Right renal pelvis (tissue), 4 donors: ENCODE results near the gene CLCN1. TPM values are rescaled to one million over a fixed set of nuclear protein-coding genes. Genes with fewer than 3 reads are reported as not detected.
"Not testable (repeated sequence)": the region's sequence is repeated elsewhere in the genome, so short reads cannot be mapped to it uniquely, and the experiment has no call there.

ENCODE experiments used
- DNase-seq, 4 donors: peaks; one replicate each; pipeline ENCODE4 v3.0.0-alpha.2; 2013; ENCODE audit warnings: low read depth in 4 of 4, low spot score in 3 of 4, missing footprints in 1 of 4
- polyA plus RNA-seq, 4 donors: library from polyadenylated mRNA; unstranded; fragments of 120-200 nt; gene quantifications; one replicate each; pipeline ENCODE4 v1.2.1, GENCODE V29; 2013; ENCODE audit not compliant: insufficient read length in 4 of 4

The CLCN1 gene
- under 1 TPM; 0.11 to 0.21 (median 0.17) TPM for polyA plus RNA-seq

GRCh38 chr7:143315776-143316175, at the start of gene CLCN1:
CLCN1 (plus strand) TSS chr7:143316111; CDS start chr7:143316213, 102 bp downstream.
- DNase-seq: no peak

- no peak for DNase-seq
Observed at GRCh38 chr7:143269251-143269650, 46.7 kb upstream of the CLCN1 start.

DNA sequence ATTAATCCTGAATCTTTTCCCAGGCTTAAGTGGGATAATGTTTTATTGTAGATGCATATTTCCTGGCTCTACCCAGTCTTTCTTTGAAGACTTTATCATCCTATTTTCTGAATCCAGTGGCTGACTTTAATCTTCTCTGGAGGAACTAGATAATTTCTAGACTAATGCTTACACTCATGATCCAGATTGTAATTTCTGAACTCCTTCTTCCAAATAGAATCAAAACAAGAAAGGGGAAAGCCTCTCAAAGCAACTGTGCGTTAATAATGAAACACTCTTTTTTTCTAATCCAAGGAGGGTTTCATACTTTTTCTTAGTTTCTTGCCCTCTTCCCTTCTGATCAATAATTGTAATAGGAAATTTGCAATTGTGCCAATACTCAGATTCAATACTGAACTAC, 44.7 kb upstream of the CLCN1 start:
- no peak for DNase-seq

DNA sequence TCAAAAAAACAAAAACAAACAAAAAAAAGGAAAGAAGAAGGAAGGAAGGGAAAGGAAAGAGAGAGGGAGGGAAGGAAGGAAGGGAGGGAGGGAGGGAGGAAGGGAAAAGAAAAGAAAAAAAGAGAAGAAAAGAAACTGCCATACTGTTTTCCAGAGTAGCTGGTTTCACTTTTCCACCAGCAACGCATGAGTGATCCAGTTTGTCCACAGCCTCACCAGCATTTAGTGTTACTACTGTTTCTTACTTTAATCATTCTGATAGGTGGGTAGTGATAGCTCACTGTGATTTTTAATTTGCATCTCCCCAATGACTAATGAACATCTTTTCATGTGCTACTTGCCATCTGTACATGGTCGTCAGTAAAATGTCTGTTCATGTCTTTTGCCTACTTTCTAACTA, 43.0 kb upstream of the CLCN1 start:
- no peak for DNase-seq

- DNase-seq: no peak
Observed at GRCh38 chr7:143279186-143280098, 36.5 kb upstream of the CLCN1 start.

GRCh38 chr7:143280160-143280559, 35.8 kb upstream of the CLCN1 start:
- DNase-seq: no peak

GRCh38 chr7:143280566-143280965, 35.3 kb upstream of the CLCN1 start:
- DNase-seq: no peak

- no peak for DNase-seq
Observed at GRCh38 chr7:143281529-143281928, 34.4 kb upstream of the CLCN1 start.

GRCh38 chr7:143282124-143282523, 33.8 kb upstream of the CLCN1 start:
- no peak for DNase-seq

- no peak for DNase-seq
Observed at GRCh38 chr7:143283381-143283780, 32.5 kb upstream of the CLCN1 start.

DNA sequence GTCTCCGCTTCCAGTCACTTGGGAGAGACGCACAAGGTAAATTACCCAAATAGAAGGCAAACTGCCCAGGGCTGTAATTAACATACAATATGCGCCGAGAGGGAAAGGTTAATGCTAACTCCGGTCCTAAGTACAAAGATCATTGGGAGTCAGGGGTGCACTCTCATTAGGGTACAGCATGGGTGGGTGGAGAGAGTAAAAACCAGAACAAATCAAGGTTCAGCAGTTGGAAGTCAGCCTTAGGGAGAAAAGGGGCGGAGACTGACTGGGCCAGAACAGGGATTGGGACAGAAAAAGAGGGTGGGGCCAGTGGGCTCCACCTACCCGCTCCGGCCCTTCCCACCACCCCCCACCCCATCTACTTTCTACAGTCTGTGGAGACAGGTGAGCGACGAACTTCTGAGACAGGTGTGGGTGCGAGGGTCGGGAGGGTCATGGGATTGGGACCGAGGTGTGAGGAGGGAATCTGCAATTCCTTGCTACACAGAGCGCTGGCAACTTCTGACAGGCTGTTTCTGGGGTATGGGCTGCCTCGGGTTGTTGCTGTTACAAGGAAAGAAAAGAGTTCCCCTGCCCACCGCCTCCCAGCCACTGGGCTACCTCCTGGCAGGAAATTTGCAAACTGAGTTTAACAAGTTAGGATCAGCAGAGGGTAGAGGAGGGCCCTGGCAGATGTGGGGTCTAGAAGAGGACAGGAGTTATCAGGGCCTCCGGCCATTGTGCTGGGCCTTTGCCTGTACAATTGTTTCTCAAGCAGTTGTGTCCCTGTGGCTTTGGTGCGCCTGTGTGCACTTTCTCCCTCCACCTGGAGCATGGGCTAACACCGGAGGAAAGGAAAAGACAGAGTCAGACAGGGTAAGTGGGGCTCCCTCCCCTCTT, 31.1 kb upstream of the CLCN1 start, which contains the start of gene TMEM139:
TMEM139 (plus strand) TSS at position 368 of the 879 bp plus-strand sequence. CDS start 1,000 bp downstream, outside the sequence.
- DNase-seq: peak in 1 of 4 donors; percentile 63

GRCh38 chr7:143285470-143285778, 30.5 kb upstream of the CLCN1 start:
- no peak for DNase-seq

DNA sequence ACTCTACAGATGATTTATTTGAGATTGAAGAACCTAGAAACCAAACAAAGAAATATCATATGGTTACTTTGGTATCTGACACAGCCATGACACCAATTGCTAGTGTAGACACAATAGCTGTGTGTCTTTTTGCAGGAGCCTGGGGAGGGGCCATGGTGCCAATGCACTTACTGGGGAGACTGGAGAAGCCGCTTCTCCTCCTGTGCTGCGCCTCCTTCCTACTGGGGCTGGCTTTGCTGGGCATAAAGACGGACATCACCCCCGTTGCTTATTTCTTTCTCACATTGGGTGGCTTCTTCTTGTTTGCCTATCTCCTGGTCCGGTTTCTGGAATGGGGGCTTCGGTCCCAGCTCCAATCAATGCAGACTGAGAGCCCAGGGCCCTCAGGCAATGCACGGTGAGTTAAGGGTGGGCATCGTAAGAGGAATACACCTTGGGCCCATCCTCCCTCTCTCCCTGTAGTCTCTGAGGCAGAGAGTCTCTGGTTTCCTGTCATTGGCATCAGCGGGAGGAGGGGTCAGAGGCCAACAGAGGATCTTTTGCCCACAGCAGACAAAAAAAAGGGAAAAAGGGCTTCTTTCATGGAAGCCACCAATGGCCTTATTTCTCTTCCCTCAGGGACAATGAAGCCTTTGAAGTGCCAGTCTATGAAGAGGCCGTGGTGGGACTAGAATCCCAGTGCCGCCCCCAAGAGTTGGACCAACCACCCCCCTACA, 29.9 kb upstream of the CLCN1 start:
- DNase-seq: no peak

- no peak for DNase-seq
Observed at GRCh38 chr7:143286522-143286890, 29.4 kb upstream of the CLCN1 start.

DNA sequence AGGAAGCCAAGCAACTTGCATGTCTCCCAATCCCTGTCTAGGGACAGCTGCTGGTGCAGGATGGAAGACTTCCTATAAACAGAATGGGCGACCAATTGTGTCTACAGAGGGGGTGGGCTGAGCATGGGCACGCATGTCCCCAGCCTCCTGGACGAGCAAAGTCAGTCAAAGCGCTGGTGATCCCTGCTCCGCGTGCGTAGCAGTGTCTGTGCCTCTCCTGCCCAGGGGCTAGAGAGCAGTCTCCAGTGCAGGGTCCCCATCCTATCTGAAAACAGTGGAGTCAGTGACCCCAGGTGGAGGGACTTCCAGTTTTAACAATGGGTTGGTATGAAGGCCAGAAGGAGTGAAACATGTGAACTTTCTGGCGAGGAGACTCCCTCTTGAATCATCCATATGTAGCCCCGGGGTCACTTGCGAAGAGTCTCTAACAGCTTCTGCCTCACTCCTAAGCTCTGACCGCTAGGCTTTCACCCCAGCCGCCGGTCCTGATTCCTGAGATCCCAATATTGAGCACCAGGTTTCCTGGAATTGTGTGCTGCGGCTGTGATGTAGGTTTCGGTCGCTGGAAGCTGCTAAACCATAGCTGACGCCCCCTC, 28.5 kb upstream of the CLCN1 start:
- no peak for DNase-seq

DNA sequence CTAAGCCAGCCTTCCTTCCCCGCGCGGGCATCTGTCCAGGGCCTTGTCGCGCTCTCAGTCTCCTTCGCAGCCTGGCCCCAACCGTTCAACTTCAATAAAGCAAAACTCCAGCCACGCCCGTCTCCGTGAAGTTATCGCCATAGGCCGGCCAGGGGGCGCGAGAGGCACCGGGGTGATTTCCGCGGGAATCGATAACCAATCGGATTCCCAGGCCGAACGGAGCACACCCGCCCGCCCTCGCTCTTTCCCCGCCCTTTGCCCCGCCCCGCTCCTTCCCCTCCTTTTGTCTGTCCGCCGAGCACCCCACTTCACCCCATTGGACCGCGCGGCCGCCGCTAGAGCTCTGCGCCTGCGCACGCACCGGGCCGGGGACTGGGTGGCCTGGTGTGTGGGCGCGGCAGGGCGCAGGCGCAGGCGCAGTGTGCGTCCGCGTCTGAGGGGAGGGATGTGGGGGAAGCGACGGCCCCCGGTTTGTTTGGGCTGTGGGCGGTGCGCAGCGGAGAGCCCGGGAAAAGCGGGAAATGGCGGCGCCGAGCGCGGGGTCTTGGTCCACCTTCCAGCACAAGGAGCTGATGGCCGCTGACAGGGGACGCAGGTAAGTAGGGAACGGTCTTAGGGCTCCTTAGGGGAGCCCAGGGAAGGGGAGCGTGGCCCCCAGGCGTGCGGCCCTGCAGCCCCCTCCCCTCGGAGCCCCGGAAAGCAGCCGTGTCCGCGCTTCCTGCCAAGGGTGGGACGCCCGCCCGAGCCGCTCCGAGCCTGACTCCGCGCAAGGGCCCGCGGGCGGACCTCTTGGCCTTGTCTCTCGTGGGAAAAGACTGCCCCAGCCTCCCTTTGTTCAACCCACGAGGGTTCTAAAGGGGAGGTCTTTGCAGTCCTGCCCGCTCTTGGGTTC, 27.7 kb upstream of the CLCN1 start, which contains the start of gene CASP2:
CASP2 (plus strand) TSS at position 417 of the 892 bp plus-strand sequence; CDS start at position 522, 105 bp downstream.
- peak; percentile 91 to 95 (median 92) for DNase-seq

DNA sequence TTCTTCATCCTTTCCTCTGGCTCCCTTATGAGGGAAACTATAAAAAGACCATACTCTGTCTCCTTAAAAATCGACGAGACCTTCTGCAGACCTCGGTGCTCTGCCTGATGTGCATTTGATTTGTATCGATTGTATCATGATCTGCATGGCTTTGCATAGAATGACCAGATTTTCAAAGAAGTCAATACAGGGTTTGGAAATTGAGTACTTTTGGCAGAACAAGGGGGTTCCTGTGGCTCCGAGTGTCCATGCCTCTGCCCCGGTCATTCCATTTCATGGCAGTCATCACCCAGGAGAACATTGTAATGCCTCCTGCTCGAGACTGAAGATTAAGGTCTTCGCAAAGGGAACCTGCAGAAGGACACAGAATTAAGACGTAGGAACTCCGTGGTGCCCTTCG, 27.1 kb upstream of the CLCN1 start:
- DNase-seq: no peak

- DNase-seq: no peak
Observed at GRCh38 chr7:143289421-143289820, 26.5 kb upstream of the CLCN1 start.

DNA sequence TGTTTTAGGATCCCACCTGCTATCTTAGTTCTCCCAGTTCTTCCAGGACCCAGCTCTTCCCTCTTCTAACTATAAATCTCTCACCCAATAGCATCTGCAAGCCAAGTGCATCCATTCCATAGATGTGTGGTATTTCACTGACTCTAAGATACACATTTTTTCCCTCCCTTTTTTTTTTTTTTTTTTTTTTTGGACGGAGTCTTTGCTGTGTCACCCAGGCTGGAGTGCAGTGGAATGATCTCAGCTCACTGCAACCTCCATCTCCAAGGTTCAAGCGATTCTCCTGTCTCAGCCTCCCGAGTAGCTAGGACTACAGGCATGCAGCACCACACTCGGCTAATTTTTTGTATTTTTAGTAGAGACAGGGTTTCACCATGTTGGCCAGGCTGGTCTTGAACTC, 26.0 kb upstream of the CLCN1 start:
- not testable (repeated sequence) for DNase-seq
